PC-9 (cell line): ENCODE results near the gene PAEP.

ENCODE experiments used
- CTCF ChIP-seq: fragments of 200-600 bp; sonication (generic); conservative IDR thresholded peaks from 2 replicates; pipeline ENCODE4 v1.6.1; 2017; ENCODE audit warnings: mixed run types, antibody characterized with exemption, mild to moderate bottlenecking, moderate library complexity
- EZH2 ChIP-seq: fragments of 200-600 bp; sonication (generic); IDR thresholded peaks from 2 replicates; pipeline ENCODE4 v1.8.0; 2017; ENCODE audit warnings: antibody characterized with exemption, low read depth

GRCh38 chr9:135611875-135612209 is 50.3 kb downstream of the PAEP start:
- no peak for TF ChIP-seq EZH2
- no peak for TF ChIP-seq CTCF
